Colonic mucosa (tissue), 4 donors: ENCODE results near the gene THSD7B. TPM values are rescaled to one million over a fixed set of nuclear protein-coding genes. Genes with fewer than 3 reads are reported as not detected.

Experiments
- DNase-seq: peaks from one replicate; pipeline ENCODE4 v3.0.0-alpha.2; 2020
- H3K27ac ChIP-seq: fragments of 200-600 bp; one replicate; pipeline ENCODE4 v1.8.0; 2021
- H3K27me3 ChIP-seq: fragments of 200-600 bp; one replicate; pipeline ENCODE4 v1.8.0; 2021
- H3K36me3 ChIP-seq: fragments of 200-600 bp; one replicate; pipeline ENCODE4 v1.8.0; 2021
- H3K4me1 ChIP-seq: fragments of 200-600 bp; one replicate; pipeline ENCODE4 v1.8.0; 2021; ENCODE audit warnings: mild to moderate bottlenecking
- H3K4me3 ChIP-seq: fragments of 200-600 bp; one replicate; pipeline ENCODE4 v1.8.0; 2021
- H3K9ac ChIP-seq, 2 donors: one replicate each; pipeline ENCODE4 v1.7.0; 2013; ENCODE audit warnings: control low read depth in 2 of 2, low read depth in 2 of 2, low read length in 2 of 2
- H3K9me3 ChIP-seq: fragments of 200-600 bp; one replicate; pipeline ENCODE4 v1.8.0; 2021
- intact Hi-C: fragments of 100-400 bp; cut with DNase I; formaldehyde crosslinking; loops from one replicate; pipeline ENCODE4 v1.14.1; 2022
- total RNA-seq, 2 donors: library from RNA; stranded (reverse); fragmentation: NEBNext Ultra II Directional in 1 of 2; extraction: Animal tissue kit (Norgen Biotek cat#: 25700) in 1 of 2; gene quantifications; one replicate each; pipeline ENCODE4 v1.2.1, GENCODE V29; 2021
- TF ChIP-seq, protein P1 (sequence below): fragments of 200-600 bp; IDR thresholded peaks from one replicate; pipeline ENCODE4 v1.8.0; 2022; ENCODE audit warnings: antibody characterized with exemption, mild to moderate bottlenecking
- donor health status: healthy.
- donor health status: DM: no; HTN: no; CAD: no.
- donor health status: DM: no; HTN: no; CAD: no.

The THSD7B gene
- total RNA-seq, 2 donors from 2014 or later, result 0.05 to 0.29 TPM

DNA sequence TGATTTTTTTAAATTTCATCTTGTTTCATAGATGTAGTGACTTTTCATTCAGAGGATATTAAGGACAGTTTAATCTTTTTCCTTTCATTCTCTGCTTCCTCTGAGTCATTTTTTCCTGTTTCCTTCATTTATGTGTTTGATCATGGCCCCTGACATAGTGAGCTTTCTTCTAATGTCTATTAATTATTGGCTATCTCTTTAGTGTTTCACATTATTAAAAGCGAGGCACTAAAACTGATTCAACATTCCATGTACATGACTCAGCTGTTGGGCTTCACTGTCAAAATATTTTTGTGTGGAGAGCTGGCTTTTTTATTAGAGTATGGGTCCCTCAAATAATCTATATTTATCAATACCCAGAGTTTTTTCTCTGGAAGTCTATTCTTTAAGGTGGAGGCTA lies 125.8 kb downstream of the THSD7B start:
- no peak overlapping the region for H3K9ac ChIP-seq
- no peaks in the 10 kb centered on the region for H3K36me3 ChIP-seq
- TF ChIP-seq, protein P1, sequence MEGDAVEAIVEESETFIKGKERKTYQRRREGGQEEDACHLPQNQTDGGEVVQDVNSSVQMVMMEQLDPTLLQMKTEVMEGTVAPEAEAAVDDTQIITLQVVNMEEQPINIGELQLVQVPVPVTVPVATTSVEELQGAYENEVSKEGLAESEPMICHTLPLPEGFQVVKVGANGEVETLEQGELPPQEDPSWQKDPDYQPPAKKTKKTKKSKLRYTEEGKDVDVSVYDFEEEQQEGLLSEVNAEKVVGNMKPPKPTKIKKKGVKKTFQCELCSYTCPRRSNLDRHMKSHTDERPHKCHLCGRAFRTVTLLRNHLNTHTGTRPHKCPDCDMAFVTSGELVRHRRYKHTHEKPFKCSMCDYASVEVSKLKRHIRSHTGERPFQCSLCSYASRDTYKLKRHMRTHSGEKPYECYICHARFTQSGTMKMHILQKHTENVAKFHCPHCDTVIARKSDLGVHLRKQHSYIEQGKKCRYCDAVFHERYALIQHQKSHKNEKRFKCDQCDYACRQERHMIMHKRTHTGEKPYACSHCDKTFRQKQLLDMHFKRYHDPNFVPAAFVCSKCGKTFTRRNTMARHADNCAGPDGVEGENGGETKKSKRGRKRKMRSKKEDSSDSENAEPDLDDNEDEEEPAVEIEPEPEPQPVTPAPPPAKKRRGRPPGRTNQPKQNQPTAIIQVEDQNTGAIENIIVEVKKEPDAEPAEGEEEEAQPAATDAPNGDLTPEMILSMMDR, result no peak
- no peaks in the 10 kb centered on the region for H3K27me3 ChIP-seq
- H3K4me3 ChIP-seq, result no peak overlapping the region
- DNase-seq, result no peak
- H3K9me3 ChIP-seq, result no peaks in the 10 kb centered on the region
- no peaks in the 10 kb centered on the region for H3K4me1 ChIP-seq
- intact Hi-C loops, result no loop called here
- no peak overlapping the region for H3K27ac ChIP-seq

DNA sequence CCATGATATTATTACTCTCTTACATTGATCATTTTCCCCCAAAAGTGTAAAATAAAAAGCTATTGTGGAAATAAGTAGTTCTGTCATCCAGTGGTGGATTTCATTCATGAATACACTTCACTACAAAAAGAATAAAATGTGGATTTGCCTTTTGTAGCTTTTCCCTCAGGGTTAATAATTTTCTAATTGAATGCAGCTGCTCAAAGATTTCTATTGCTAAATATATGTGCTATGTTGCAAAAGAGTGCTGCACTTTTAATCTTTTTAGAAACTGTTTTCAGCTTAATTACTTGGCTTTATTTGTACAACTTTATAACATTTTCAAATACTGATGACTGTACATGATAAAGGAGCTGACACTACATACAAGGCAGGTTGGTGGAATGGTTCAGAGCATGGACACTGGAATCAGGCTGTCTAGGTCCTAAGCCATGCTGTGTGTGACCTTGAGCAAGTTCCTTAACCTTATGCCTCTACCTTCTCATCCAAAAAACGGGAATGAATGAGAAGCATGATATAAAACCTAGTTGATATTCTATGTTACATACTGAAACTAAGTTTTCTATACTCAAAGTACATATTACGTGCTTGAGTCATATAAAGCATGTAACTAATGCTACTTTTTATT lies 128.8 kb downstream of the THSD7B start:
- Histone ChIP-seq H3K36me3 (no peaks in the 10 kb centered on the region), H3K9me3 (no peaks in the 10 kb centered on the region), H3K4me3 (no peak overlapping the region), H3K27ac (no peak overlapping the region), H3K4me1 (no peaks in the 10 kb centered on the region), H3K27me3 (no peaks in the 10 kb centered on the region), H3K9ac (no peak overlapping the region)
- TF ChIP-seq, protein P1, result no peak
- intact Hi-C loops, result no loop called here
- no peak for DNase-seq

DNA sequence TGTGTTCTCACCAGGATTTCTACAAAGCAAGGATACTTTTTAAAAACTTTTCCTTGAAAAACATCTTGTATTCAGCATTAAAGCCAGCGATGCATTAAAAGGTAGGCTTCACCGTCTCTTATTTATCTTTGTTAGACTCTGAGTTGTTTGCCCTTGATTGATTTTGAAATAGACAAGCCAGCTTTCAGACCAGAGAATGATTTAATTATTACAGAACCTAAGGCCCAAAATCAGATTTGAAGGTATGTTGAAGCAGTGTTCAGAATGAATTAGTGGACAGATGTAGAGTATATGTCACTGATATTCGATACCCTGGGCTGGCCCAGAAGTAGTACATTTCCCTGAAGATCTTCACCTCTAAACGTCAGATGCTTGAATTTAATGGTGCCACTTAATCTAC lies 136.4 kb downstream of the THSD7B start:
- no peaks in the 10 kb centered on the region for H3K9me3 ChIP-seq
- no peaks in the 10 kb centered on the region for H3K4me1 ChIP-seq
- H3K36me3 ChIP-seq, result no peaks in the 10 kb centered on the region
- TF ChIP-seq, protein P1, result no peak
- H3K9ac ChIP-seq, result no peak overlapping the region
- no peak overlapping the region for H3K27ac ChIP-seq
- H3K4me3 ChIP-seq, result no peak overlapping the region
- intact Hi-C loops, result no loop called here
- no peaks in the 10 kb centered on the region for H3K27me3 ChIP-seq
- DNase-seq, result no peak

DNA sequence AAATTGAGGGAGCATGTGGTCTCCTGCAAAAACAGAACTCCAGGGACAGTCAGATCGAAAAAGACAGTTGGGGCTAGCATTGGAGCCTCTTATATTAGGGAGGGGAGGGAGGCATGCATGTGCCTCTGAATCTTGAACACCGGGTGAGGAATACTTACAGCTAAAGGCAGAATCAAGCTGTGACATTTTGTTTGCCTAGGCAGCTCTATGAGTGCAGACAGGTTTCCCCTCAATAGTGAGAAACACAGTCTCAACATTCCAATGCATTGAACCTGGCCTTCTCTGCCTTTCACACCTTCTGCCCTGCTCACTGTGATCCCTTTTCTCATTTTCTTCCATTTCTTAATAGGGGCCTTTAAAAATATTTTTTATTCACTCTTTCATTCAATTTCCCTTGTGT lies 140.4 kb downstream of the THSD7B start:
- Histone ChIP-seq H3K4me3 (no peak overlapping the region), H3K27me3 (no peaks in the 10 kb centered on the region), H3K27ac (no peak overlapping the region), H3K4me1 (no peaks in the 10 kb centered on the region), H3K36me3 (no peaks in the 10 kb centered on the region), H3K9ac (no peak overlapping the region), H3K9me3 (no peaks in the 10 kb centered on the region)
- intact Hi-C loops, result no loop called here
- TF ChIP-seq, protein P1, result no peak
- no peak for DNase-seq

DNA sequence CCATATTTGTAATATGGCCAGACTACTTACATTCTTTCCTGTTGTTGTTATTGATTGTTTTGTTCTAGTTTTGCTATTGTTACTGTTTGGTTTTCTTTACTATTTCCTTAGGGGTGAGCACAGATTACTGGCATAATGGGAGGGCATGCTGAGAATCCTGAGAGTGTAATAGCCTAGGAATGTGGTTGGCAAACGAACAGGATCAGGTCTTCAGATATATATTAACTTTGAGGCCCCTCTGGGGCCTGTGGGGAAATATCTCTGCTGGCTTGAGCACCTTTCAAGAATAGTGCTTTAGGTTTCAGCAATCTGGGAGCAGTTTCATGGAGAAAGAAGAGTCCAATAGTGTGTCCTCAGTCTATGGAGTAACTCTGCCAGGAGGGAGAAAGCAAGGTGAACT lies 144.4 kb downstream of the THSD7B start:
- no peak for DNase-seq

More for the DNA sequence above, 144.4 kb downstream of the THSD7B start:
- TF ChIP-seq, protein P1, result no peak
- H3K27ac ChIP-seq, result no peak overlapping the region
- no peaks in the 10 kb centered on the region for H3K27me3 ChIP-seq
- intact Hi-C loops, result no loop called here
- H3K4me3 ChIP-seq, result no peak overlapping the region
- no peaks in the 10 kb centered on the region for H3K36me3 ChIP-seq
- no peaks in the 10 kb centered on the region for H3K4me1 ChIP-seq
- no peak overlapping the region for H3K9ac ChIP-seq
- no peaks in the 10 kb centered on the region for H3K9me3 ChIP-seq
